Measurements from ENCODE around the gene ARHGEF11. TPM values are rescaled to one million over a fixed set of nuclear protein-coding genes. Genes with fewer than 3 reads are reported as not detected.

Gene ARHGEF11
- total and polyA plus RNA-seq, 4 donors, result 5.8 to 23.7 (median 9.8) TPM

DNA sequence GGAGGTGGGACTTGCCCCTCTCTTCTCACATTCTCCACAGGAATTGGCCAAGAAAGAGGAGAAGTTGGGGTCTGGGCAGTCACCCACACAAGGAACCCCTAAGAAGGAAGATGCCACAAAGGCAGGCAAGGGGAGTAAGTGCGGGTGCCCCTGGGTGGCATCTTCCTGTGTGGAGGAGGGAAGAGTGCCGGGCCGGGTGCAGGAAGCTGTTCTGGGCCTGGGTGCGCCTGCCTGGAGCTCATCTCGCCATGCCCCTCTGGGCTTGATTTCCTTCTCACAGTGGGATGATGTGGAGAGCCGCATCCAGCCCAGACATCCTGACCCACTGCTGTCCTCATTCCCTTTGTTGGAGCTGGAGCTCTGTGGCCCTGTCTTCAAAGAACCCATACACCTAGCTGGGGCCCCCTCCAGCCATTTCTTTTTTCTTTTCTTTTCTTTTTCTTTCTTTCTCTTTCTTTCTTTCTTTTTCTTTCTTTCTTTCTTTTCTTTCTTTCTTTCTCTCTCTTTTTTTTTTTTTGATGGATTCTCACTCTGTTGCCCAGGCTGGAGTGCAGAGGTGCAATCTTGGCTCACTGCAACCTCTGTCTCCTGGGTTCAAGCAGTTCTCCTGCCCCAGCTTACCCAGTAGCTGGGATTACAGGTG lies 115.8 kb downstream of the ARHGEF11 start:
- Histone ChIP-seq H3K4me1 (ENCODE audit: control insufficient read depth in 4 of 4, insufficient read depth in 4 of 4, low read length in 3 of 4) (peaks cover 5 to 11% (median 5%) of the 10 kb centered on the region in 4 donors), H3K36me3 (ENCODE audit: control insufficient read depth in 4 of 4, insufficient read depth in 3 of 4, low read depth in 1 of 4, low read length in 3 of 4) (no peaks in the 10 kb centered on the region), H3K9ac (ENCODE audit: low read depth in 1 of 2, low read length in 2 of 2) (no peak overlapping the region), H3K27ac (ENCODE audit: low read depth in 1 of 2, low read length in 2 of 2) (no peak overlapping the region), H3K9me3 (ENCODE audit: control insufficient read depth in 4 of 4, low read length in 3 of 4) (no peaks in the 10 kb centered on the region), H3K4me3 (ENCODE audit: low read depth in 1 of 3, low read length in 3 of 3) (no peak overlapping the region), H3K27me3 (ENCODE audit: control insufficient read depth in 4 of 4, insufficient read depth in 4 of 4, low read length in 3 of 4) (peaks cover 0 to 15% (median 4%) of the 10 kb centered on the region in 4 donors)
- WGBS, result 59% methylated on average over 6 of the region's 6 CpGs
- TF ChIP-seq, protein P1, sequence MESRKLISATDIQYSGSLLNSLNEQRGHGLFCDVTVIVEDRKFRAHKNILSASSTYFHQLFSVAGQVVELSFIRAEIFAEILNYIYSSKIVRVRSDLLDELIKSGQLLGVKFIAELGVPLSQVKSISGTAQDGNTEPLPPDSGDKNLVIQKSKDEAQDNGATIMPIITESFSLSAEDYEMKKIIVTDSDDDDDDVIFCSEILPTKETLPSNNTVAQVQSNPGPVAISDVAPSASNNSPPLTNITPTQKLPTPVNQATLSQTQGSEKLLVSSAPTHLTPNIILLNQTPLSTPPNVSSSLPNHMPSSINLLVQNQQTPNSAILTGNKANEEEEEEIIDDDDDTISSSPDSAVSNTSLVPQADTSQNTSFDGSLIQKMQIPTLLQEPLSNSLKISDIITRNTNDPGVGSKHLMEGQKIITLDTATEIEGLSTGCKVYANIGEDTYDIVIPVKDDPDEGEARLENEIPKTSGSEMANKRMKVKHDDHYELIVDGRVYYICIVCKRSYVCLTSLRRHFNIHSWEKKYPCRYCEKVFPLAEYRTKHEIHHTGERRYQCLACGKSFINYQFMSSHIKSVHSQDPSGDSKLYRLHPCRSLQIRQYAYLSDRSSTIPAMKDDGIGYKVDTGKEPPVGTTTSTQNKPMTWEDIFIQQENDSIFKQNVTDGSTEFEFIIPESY (IDR thresholded peaks at IDR 0.05), result no peak
- TF ChIP-seq TAF1 (conservative IDR thresholded peaks at IDR 0.05), result no peak
- TF ChIP-seq RAD21 (IDR thresholded peaks at IDR 0.05), result no peak
- no peak for TF ChIP-seq HNF4G (IDR thresholded peaks at IDR 0.05)
- TF ChIP-seq, protein P2, sequence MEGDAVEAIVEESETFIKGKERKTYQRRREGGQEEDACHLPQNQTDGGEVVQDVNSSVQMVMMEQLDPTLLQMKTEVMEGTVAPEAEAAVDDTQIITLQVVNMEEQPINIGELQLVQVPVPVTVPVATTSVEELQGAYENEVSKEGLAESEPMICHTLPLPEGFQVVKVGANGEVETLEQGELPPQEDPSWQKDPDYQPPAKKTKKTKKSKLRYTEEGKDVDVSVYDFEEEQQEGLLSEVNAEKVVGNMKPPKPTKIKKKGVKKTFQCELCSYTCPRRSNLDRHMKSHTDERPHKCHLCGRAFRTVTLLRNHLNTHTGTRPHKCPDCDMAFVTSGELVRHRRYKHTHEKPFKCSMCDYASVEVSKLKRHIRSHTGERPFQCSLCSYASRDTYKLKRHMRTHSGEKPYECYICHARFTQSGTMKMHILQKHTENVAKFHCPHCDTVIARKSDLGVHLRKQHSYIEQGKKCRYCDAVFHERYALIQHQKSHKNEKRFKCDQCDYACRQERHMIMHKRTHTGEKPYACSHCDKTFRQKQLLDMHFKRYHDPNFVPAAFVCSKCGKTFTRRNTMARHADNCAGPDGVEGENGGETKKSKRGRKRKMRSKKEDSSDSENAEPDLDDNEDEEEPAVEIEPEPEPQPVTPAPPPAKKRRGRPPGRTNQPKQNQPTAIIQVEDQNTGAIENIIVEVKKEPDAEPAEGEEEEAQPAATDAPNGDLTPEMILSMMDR (IDR thresholded peaks at IDR 0.05; ENCODE audit: low read depth, low read length, missing input control), result no peak
- no peak for TF ChIP-seq RXRA (IDR thresholded peaks at IDR 0.05)
- TF ChIP-seq YY1 (IDR thresholded peaks at IDR 0.05), result no peak
- no peak for TF ChIP-seq HNF4A (conservative IDR thresholded peaks at IDR 0.05)
- TF ChIP-seq GABPA (IDR thresholded peaks at IDR 0.05 in 1 of 2, conservative IDR thresholded peaks at IDR 0.05 in 1 of 2), result no peak
- TF ChIP-seq FOXA2 (IDR thresholded peaks at IDR 0.05), result no peak
- TF ChIP-seq NR2F2 (IDR thresholded peaks at IDR 0.05), result no peak
- TF ChIP-seq JUND (IDR thresholded peaks at IDR 0.05), result no peak
- no peak for TF ChIP-seq EGR1 (IDR thresholded peaks at IDR 0.05; ENCODE audit: low read depth in 2 of 2)
- no peak for DNase-seq (ENCODE audit: low spot score)

DNA sequence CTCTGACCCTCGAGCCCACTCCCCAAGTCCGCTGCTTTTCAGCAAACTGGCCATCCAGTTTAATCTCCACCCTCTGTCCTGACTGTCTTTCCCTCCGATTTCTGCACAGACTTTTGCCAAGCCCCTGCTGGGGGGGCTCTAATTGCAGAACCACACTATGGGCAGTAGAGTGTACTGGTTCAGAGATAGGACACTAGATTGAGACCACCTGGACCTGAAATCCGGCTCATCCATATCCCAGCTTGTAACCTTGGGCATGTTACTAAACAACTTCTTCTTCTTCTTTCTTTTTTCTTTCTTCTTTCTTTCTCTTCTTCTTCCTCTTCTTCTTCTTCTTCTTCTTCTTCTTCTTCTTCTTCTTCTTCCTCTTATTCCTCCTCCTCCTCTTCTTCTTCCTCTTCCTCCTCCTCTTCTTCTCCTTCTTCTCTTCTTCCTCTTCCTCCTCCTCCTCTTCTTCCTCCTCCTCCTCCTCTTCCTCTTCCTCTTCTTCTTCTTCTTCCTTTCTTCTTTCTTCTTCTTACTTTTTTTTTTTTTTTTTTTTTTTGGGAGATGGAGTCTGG lies 117.4 kb downstream of the ARHGEF11 start:
- Histone ChIP-seq H3K9me3 (ENCODE audit: control insufficient read depth in 4 of 4, low read length in 3 of 4) (no peaks in the 10 kb centered on the region), H3K4me1 (ENCODE audit: control insufficient read depth in 4 of 4, insufficient read depth in 4 of 4, low read length in 3 of 4) (peaks cover 5 to 20% (median 7%) of the 10 kb centered on the region in 4 donors), H3K36me3 (ENCODE audit: control insufficient read depth in 4 of 4, insufficient read depth in 3 of 4, low read depth in 1 of 4, low read length in 3 of 4) (no peaks in the 10 kb centered on the region), H3K27me3 (ENCODE audit: control insufficient read depth in 4 of 4, insufficient read depth in 4 of 4, low read length in 3 of 4) (peaks cover 0 to 20% (median 8%) of the 10 kb centered on the region in 4 donors), H3K27ac (ENCODE audit: low read depth in 1 of 2, low read length in 2 of 2) (no peak overlapping the region), H3K9ac (ENCODE audit: low read depth in 1 of 2, low read length in 2 of 2) (no peak overlapping the region), H3K4me3 (ENCODE audit: low read depth in 1 of 3, low read length in 3 of 3) (peak overlapping the region in 1 of 3 donors; percentile 20)
- no peak for DNase-seq (ENCODE audit: low spot score)
- WGBS, result 6% methylated on average over 4 of the region's 4 CpGs
- TF ChIP-seq YY1 (IDR thresholded peaks at IDR 0.05), result no peak
- no peak for TF ChIP-seq ATF3 (IDR thresholded peaks at IDR 0.05)
- TF ChIP-seq HNF4A (conservative IDR thresholded peaks at IDR 0.05), result no peak
- TF ChIP-seq FOXA1 (IDR thresholded peaks at IDR 0.05), result no peak
- TF ChIP-seq, protein P3, sequence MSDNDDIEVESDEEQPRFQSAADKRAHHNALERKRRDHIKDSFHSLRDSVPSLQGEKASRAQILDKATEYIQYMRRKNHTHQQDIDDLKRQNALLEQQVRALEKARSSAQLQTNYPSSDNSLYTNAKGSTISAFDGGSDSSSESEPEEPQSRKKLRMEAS (IDR thresholded peaks at IDR 0.05), result no peak
- no peak for TF ChIP-seq RXRA (IDR thresholded peaks at IDR 0.05)
- no peak for TF ChIP-seq RAD21 (IDR thresholded peaks at IDR 0.05)
- no peak for TF ChIP-seq TAF1 (conservative IDR thresholded peaks at IDR 0.05)
- TF ChIP-seq GABPA (IDR thresholded peaks at IDR 0.05 in 1 of 2, conservative IDR thresholded peaks at IDR 0.05 in 1 of 2), result no peak
- TF ChIP-seq REST (IDR thresholded peaks at IDR 0.05), result no peak
- TF ChIP-seq, protein P1 (IDR thresholded peaks at IDR 0.05), result no peak
- no peak for TF ChIP-seq EGR1 (IDR thresholded peaks at IDR 0.05; ENCODE audit: low read depth in 2 of 2)
- TF ChIP-seq SP1 (IDR thresholded peaks at IDR 0.05), result no peak
- no peak for TF ChIP-seq HNF4G (IDR thresholded peaks at IDR 0.05)
- no peak for TF ChIP-seq JUND (IDR thresholded peaks at IDR 0.05)
- no peak for TF ChIP-seq NR2F2 (IDR thresholded peaks at IDR 0.05)
